GM23338 (cell line): ENCODE measurements around the gene TREML4.

Experiments used
- EZH2 ChIP-seq: fragments of 200-600 bp; sonication (generic); IDR thresholded peaks from one replicate; pipeline ENCODE4 v1.8.0; 2017; ENCODE audit warnings: antibody characterized with exemption, mild to moderate bottlenecking, low read depth; ENCODE audit not compliant: unreplicated experiment
- EZH2phosphoT487 ChIP-seq: fragments of 200-600 bp; sonication (generic); IDR thresholded peaks from one replicate; pipeline ENCODE4 v1.8.1; 2018; ENCODE audit warnings: antibody characterized with exemption; ENCODE audit not compliant: unreplicated experiment
- JUNB ChIP-seq: IDR thresholded peaks from one replicate; pipeline ENCODE4 v1.6.1; 2016; ENCODE audit warnings: antibody characterized with exemption; ENCODE audit not compliant: unreplicated experiment
- NANOG ChIP-seq: IDR thresholded peaks from 2 replicates; pipeline ENCODE4 v1.6.1; 2016; ENCODE audit warnings: antibody characterized with exemption, borderline replicate concordance
- POLR2AphosphoS5 ChIP-seq: IDR thresholded peaks from 2 replicates; pipeline ENCODE4 v1.6.1; 2016; ENCODE audit warnings: antibody characterized with exemption, low read depth
- ZNF114 ChIP-seq: fragments of 250-450 bp; sonication (Bioruptor Pico); IDR thresholded peaks from 2 replicates; pipeline ENCODE4 v1.5.0; 2020; ENCODE audit warnings: mild to moderate bottlenecking, moderate library complexity
- ZNF331 ChIP-seq: fragments of 250-450 bp; sonication (Bioruptor Pico); IDR thresholded peaks from 2 replicates; pipeline ENCODE4 v1.5.0; 2020; ENCODE audit warnings: low read depth, mild to moderate bottlenecking, moderate library complexity
- TF ChIP-seq, protein P1 (sequence below), 2 experiments: fragments of 200-600 bp in 1 of 2; sonication (generic) in 1 of 2; conservative IDR thresholded peaks; 2 replicates each; pipeline versions ENCODE4 v1.5.1 to v1.6.1; 2016 to 2017; ENCODE audit warnings: antibody characterized with exemption in 2 of 2, low read depth in 2 of 2, mild to moderate bottlenecking in 2 of 2, moderate library complexity in 1 of 2
- TF ChIP-seq, protein P2 (sequence below): IDR thresholded peaks from one replicate; pipeline ENCODE4 v1.6.1; 2018; ENCODE audit warnings: antibody characterized with exemption; ENCODE audit not compliant: unreplicated experiment
- TF ChIP-seq, protein P3 (sequence below): IDR thresholded peaks from 2 replicates; pipeline ENCODE4 v1.6.1; 2016; ENCODE audit warnings: antibody characterized with exemption

DNA sequence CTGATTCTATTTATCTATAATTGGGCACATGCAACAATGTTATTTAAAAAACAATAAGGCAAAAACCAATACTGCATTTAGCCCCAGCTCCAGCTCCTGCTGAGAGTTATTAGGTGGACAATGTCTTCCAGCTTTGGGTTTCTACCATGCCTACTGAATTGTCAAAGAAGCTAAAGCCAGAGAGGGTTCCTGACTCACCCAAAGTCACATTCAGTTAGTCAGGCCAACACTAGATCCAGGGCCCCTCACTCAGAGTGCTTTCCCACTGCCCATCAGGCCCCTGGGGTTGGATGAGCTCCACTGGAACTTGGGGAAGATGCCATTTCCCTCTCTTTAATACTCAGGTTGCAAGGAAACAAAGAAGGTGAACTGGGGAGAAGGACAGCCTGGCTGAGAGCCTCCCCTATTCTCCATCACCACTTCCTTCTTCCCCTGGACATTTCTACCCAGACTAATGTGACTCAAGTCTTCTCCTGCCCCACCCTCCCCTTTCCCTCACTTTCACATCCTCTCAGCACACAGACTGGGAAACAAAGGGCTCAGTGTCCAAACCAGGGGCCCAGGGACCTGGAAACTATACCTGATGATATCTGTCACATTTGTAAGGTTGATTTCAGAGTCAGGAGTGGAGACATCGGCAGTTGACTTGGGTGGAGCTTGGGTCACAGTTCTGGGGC lies 52.4 kb downstream of the TREML4 start:
- TF ChIP-seq JUNB (no peak), POLR2AphosphoS5 (no peak), EZH2phosphoT487 (no peak), EZH2 (no peak), ZNF331 (no peak), ZNF114 (CRISPR knock-in tag) (no peak), NANOG (no peak)
- TF ChIP-seq, protein P1, sequence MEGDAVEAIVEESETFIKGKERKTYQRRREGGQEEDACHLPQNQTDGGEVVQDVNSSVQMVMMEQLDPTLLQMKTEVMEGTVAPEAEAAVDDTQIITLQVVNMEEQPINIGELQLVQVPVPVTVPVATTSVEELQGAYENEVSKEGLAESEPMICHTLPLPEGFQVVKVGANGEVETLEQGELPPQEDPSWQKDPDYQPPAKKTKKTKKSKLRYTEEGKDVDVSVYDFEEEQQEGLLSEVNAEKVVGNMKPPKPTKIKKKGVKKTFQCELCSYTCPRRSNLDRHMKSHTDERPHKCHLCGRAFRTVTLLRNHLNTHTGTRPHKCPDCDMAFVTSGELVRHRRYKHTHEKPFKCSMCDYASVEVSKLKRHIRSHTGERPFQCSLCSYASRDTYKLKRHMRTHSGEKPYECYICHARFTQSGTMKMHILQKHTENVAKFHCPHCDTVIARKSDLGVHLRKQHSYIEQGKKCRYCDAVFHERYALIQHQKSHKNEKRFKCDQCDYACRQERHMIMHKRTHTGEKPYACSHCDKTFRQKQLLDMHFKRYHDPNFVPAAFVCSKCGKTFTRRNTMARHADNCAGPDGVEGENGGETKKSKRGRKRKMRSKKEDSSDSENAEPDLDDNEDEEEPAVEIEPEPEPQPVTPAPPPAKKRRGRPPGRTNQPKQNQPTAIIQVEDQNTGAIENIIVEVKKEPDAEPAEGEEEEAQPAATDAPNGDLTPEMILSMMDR (conservative IDR thresholded peaks at IDR 0.05; ENCODE audit: low read depth in 2 of 2), result no peak
- TF ChIP-seq, protein P2, sequence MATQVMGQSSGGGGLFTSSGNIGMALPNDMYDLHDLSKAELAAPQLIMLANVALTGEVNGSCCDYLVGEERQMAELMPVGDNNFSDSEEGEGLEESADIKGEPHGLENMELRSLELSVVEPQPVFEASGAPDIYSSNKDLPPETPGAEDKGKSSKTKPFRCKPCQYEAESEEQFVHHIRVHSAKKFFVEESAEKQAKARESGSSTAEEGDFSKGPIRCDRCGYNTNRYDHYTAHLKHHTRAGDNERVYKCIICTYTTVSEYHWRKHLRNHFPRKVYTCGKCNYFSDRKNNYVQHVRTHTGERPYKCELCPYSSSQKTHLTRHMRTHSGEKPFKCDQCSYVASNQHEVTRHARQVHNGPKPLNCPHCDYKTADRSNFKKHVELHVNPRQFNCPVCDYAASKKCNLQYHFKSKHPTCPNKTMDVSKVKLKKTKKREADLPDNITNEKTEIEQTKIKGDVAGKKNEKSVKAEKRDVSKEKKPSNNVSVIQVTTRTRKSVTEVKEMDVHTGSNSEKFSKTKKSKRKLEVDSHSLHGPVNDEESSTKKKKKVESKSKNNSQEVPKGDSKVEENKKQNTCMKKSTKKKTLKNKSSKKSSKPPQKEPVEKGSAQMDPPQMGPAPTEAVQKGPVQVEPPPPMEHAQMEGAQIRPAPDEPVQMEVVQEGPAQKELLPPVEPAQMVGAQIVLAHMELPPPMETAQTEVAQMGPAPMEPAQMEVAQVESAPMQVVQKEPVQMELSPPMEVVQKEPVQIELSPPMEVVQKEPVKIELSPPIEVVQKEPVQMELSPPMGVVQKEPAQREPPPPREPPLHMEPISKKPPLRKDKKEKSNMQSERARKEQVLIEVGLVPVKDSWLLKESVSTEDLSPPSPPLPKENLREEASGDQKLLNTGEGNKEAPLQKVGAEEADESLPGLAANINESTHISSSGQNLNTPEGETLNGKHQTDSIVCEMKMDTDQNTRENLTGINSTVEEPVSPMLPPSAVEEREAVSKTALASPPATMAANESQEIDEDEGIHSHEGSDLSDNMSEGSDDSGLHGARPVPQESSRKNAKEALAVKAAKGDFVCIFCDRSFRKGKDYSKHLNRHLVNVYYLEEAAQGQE, result no peak
- TF ChIP-seq, protein P3, sequence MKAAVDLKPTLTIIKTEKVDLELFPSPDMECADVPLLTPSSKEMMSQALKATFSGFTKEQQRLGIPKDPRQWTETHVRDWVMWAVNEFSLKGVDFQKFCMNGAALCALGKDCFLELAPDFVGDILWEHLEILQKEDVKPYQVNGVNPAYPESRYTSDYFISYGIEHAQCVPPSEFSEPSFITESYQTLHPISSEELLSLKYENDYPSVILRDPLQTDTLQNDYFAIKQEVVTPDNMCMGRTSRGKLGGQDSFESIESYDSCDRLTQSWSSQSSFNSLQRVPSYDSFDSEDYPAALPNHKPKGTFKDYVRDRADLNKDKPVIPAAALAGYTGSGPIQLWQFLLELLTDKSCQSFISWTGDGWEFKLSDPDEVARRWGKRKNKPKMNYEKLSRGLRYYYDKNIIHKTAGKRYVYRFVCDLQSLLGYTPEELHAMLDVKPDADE, result no peak
